H9 (cell line): ENCODE results near the gene GRIN2B. TPM values are rescaled to one million over a fixed set of nuclear protein-coding genes. Genes with fewer than 3 reads are reported as not detected.
A peak's percentile ranks its signal among the peaks of the same experiment; 100 is the strongest.

ENCODE experiments used
- DNase-seq: peaks from one replicate; pipeline ENCODE4 v3.0.0-alpha.2; 2017
- H2AFZ ChIP-seq: one replicate; pipeline ENCODE4 v1.6.1; 2013; ENCODE audit warnings: mild to moderate bottlenecking, low read length, control low read depth, moderate library complexity
- H2AK5ac ChIP-seq: 2 replicates; pipeline ENCODE4 v1.6.1; 2013; ENCODE audit warnings: low read length, control low read depth, mixed read lengths; ENCODE audit not compliant: insufficient read length
- H2BK120ac ChIP-seq: one replicate; pipeline ENCODE4 v1.6.1; 2013; ENCODE audit warnings: low read depth, mild to moderate bottlenecking, low read length, control low read depth, inconsistent platforms; ENCODE audit not compliant: poor library complexity, severe bottlenecking
- H2BK12ac ChIP-seq: 2 replicates; pipeline ENCODE4 v1.6.1; 2013; ENCODE audit warnings: low read length, control low read depth, mixed read lengths, low read depth; ENCODE audit not compliant: insufficient read length
- H2BK15ac ChIP-seq: 2 replicates; pipeline ENCODE4 v1.6.1; 2013; ENCODE audit warnings: low read depth, low read length, control low read depth
- H2BK20ac ChIP-seq: one replicate; pipeline ENCODE4 v1.6.1; 2013; ENCODE audit warnings: low read depth, mild to moderate bottlenecking, low read length, control low read depth, inconsistent platforms; ENCODE audit not compliant: poor library complexity, severe bottlenecking
- H2BK5ac ChIP-seq: 2 replicates; pipeline ENCODE4 v1.6.1; 2013; ENCODE audit warnings: low read length, control low read depth, mixed read lengths; ENCODE audit not compliant: insufficient read length
- H3K14ac ChIP-seq: 2 replicates; pipeline ENCODE4 v1.6.1; 2013; ENCODE audit warnings: low read length, control low read depth; ENCODE audit not compliant: insufficient read depth
- H3K18ac ChIP-seq: 2 replicates; pipeline ENCODE4 v1.6.1; 2013; ENCODE audit warnings: low read depth, mild to moderate bottlenecking, mixed read lengths, low read length, control low read depth; ENCODE audit not compliant: insufficient read length
- H3K23ac ChIP-seq: 2 replicates; pipeline ENCODE4 v1.6.1; 2013; ENCODE audit warnings: low read length, control low read depth, mixed read lengths, low read depth; ENCODE audit not compliant: insufficient read length
- H3K23me2 ChIP-seq: 2 replicates; pipeline ENCODE4 v1.6.1; 2013; ENCODE audit warnings: low read depth, mild to moderate bottlenecking, mixed read lengths, low read length, control low read depth; ENCODE audit not compliant: insufficient read length, poor library complexity, severe bottlenecking
- H3K27ac ChIP-seq: 2 replicates; pipeline ENCODE4 v1.5.1; 2013; ENCODE audit warnings: low read length, control low read depth, mixed read lengths, low read depth; ENCODE audit not compliant: insufficient read length
- H3K27me3 ChIP-seq: 2 replicates; pipeline ENCODE4 v1.6.1; 2013; ENCODE audit warnings: low read length, control low read depth, inconsistent platforms; ENCODE audit not compliant: insufficient read depth
- H3K4ac ChIP-seq: 2 replicates; pipeline ENCODE4 v1.6.1; 2013; ENCODE audit warnings: low read depth, mild to moderate bottlenecking, control low read depth, inconsistent platforms, low read length, moderate library complexity
- H3K4me1 ChIP-seq: 2 replicates; pipeline ENCODE4 v1.6.1; 2013; ENCODE audit warnings: low read length, control low read depth, inconsistent platforms; ENCODE audit not compliant: insufficient read depth
- H3K4me2 ChIP-seq: 2 replicates; pipeline ENCODE4 v1.6.1; 2013; ENCODE audit warnings: low read length, control low read depth, mixed read lengths; ENCODE audit not compliant: insufficient read length, insufficient read depth
- H3K56ac ChIP-seq: 2 replicates; pipeline ENCODE4 v1.6.1; 2013; ENCODE audit warnings: low read depth, mild to moderate bottlenecking, mixed read lengths, low read length, control low read depth; ENCODE audit not compliant: insufficient read length
- H3K79me1 ChIP-seq: 2 replicates; pipeline ENCODE4 v1.6.1; 2013; ENCODE audit warnings: low read depth, mild to moderate bottlenecking, moderate library complexity, low read length, control low read depth, inconsistent platforms; ENCODE audit not compliant: insufficient read depth, poor library complexity, severe bottlenecking
- H3K79me2 ChIP-seq: 2 replicates; pipeline ENCODE4 v1.6.1; 2013; ENCODE audit warnings: low read length, control low read depth, inconsistent platforms; ENCODE audit not compliant: insufficient read depth
- H3K9ac ChIP-seq: 2 replicates; pipeline ENCODE4 v1.6.1; 2013; ENCODE audit warnings: low read length, control low read depth, mixed read lengths; ENCODE audit not compliant: insufficient read length; ENCODE audit errors: extremely low read depth
- H3K9me3 ChIP-seq: one replicate; pipeline ENCODE4 v1.6.1; 2013; ENCODE audit warnings: low read depth, low read length, inconsistent platforms; ENCODE audit not compliant: control insufficient read depth
- H3T11ph ChIP-seq: one replicate; pipeline ENCODE4 v1.6.1; 2013; ENCODE audit warnings: mild to moderate bottlenecking, low read length, control low read depth, inconsistent platforms
- H4K20me1 ChIP-seq: one replicate; pipeline ENCODE4 v1.6.1; 2013; ENCODE audit not compliant: control insufficient read depth, insufficient read length, insufficient read depth
- H4K5ac ChIP-seq: 2 replicates; pipeline ENCODE4 v1.6.1; 2013; ENCODE audit warnings: low read depth, mild to moderate bottlenecking, mixed read lengths, low read length, control low read depth; ENCODE audit not compliant: insufficient read length
- H4K8ac ChIP-seq: replicated peaks from 2 replicates; pipeline ENCODE4 v1.6.1; 2013; ENCODE audit warnings: low read length, control low read depth, mixed read lengths, low read depth; ENCODE audit not compliant: insufficient read length
- H4K91ac ChIP-seq: 2 replicates; pipeline ENCODE4 v1.6.1; 2013; ENCODE audit warnings: low read depth, mild to moderate bottlenecking, moderate library complexity, mixed read lengths, low read length, control low read depth; ENCODE audit not compliant: insufficient read length
- H3K27ac Mint-ChIP-seq, 3 experiments: 2 replicates in 2 of 3; 3 replicates in 1 of 3; pipeline ENCODE4 v1.8.0; 2020 to 2021; ENCODE audit warnings: mixed read lengths in 3 of 3, mild to moderate bottlenecking in 1 of 3, moderate library complexity in 1 of 3
- H3K27me3 Mint-ChIP-seq: 2 replicates; pipeline ENCODE4 v1.8.0; 2021; ENCODE audit warnings: low read depth, mild to moderate bottlenecking, moderate library complexity, mixed read lengths
- H3K36me3 Mint-ChIP-seq, 3 experiments: 2 replicates in 2 of 3; 3 replicates in 1 of 3; pipeline ENCODE4 v1.8.0; 2020 to 2021; ENCODE audit warnings: low read depth in 3 of 3, mixed read lengths in 3 of 3; ENCODE audit not compliant: insufficient read depth in 1 of 3
- H3K4me1 Mint-ChIP-seq, 2 experiments: 2 replicates each; pipeline ENCODE4 v1.8.0; 2020; ENCODE audit warnings: mixed read lengths in 2 of 2
- H3K4me3 Mint-ChIP-seq, 2 experiments: 2 replicates in 1 of 2; 3 replicates in 1 of 2; pipeline ENCODE4 v1.8.0; 2020 to 2021; ENCODE audit warnings: mild to moderate bottlenecking in 2 of 2, mixed read lengths in 2 of 2, moderate library complexity in 1 of 2
- H3K9me3 Mint-ChIP-seq, 2 experiments: 2 replicates in 1 of 2; 3 replicates in 1 of 2; pipeline ENCODE4 v1.8.0; 2020; ENCODE audit warnings: mild to moderate bottlenecking in 2 of 2, mixed read lengths in 2 of 2, moderate library complexity in 1 of 2
- CTCF ChIP-seq: fragments of 200-600 bp; sonication (generic); conservative IDR thresholded peaks from 3 replicates; pipeline ENCODE4 v1.8.0; 2021; ENCODE audit warnings: antibody characterized with exemption, mild to moderate bottlenecking
- WGBS: extraction: QIAGEN DNeasy Blood & Tissue Kit; methylation state at CpG from one replicate; pipeline ENCODE4 v1.1.7; 2013; ENCODE audit warnings: missing lambda C conversion rate, low lambda C conversion rate, mixed read lengths; ENCODE audit not compliant: insufficient read length; ENCODE audit errors: extremely low coverage; 5-methylcytosine and 5-hydroxymethylcytosine counted together
- total RNA-seq: library from RNA; stranded (reverse); gene quantifications from 2 replicates; pipeline ENCODE4 v1.2.1, GENCODE V29; 2021

The GRIN2B gene
- total RNA-seq, 1 experiment from 2014 or later: 0.13 TPM

DNA sequence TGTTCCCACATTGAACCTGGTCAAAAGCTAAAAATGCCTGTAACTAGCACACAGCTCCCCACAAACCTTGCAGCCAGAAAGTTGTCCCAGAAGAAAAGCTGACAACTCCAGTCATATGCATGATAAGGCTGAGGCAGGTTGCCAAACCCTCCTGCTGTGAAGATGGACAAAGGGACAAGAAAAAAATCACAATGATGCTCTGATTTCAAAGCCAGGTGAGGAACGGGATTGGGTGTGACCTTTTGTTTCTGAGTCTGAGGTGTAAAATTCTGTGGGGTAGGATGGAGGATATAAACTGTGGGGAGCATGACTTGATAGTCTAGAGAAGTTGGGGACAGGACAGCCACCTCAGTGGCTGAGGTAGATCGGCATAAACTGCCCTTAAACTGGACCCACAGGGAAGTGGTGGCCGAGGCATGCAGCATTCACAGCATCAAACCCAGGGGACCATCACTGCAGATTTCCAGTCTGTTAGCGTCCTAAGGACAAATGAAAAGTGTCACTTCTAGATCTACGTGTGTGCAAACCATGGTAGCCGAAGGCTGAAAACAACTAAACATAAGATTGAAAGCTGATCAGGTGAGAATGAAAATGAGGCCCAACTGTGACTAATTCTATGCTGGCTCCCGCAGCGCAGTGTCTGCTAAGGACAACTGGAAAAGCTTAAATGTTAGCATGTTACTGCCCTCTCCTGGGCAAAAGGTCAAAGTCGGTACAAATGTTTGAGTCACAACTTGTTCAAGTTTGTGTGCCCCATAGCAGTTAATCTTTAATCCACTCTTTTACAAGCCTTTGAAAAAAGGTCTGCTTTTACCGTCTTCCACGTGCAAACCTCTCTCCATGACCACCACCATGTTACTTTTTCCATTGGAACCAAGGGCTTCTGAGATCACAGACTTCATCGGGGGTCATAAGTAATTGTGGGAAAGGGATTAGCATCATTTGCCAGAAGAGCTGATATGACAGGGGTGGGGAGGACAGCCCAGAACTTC is 39.8 kb downstream of the GRIN2B start:
- no CpG with 5 or more reads among the region's 12 CpGs for WGBS
- no peaks in the 10 kb centered on the region for H3K9me3 ChIP-seq
- peak; percentile 82 for TF ChIP-seq CTCF
- H3K4ac ChIP-seq: no peak overlapping the region
- no peaks in the 10 kb centered on the region for H3K23me2 ChIP-seq
- H4K20me1 ChIP-seq: peaks cover 2% of the 10 kb centered on the region
- peaks cover 2% of the 10 kb centered on the region; the same call in 1 of the 2 replicates for H3K4me1 ChIP-seq
- Mint-ChIP-seq H3K9me3 (peaks cover 13 to 15% of the 10 kb centered on the region in 2 experiments; a peak in 4 of 5 replicates), H3K27me3 (peaks cover 18% of the 10 kb centered on the region), H3K4me1 (peaks cover 41% of the 10 kb centered on the region in 2 experiments), H3K4me3 (peak overlapping the region; percentile 31 to 33), H3K36me3 (peaks cover 0 to 10% (median 10%) of the 10 kb centered on the region in 3 experiments; a peak in 5 of 7 replicates), H3K27ac (peak overlapping the region; percentile 27 to 66 (median 63))
- H2BK5ac ChIP-seq: no peak overlapping the region
- H3K14ac ChIP-seq: no peak overlapping the region
- H3K27ac ChIP-seq: no peak overlapping the region
- H3K27me3 ChIP-seq: no peaks in the 10 kb centered on the region
- no peak overlapping the region for H2BK12ac ChIP-seq
- H3K4me2 ChIP-seq: peak overlapping the region; percentile 76
- H4K5ac ChIP-seq: no peak overlapping the region
- no peak overlapping the region for H3K18ac ChIP-seq
- no peak overlapping the region for H3K23ac ChIP-seq
- no peak overlapping the region for H2BK15ac ChIP-seq
- DNase-seq: peak; percentile 80
- H2AFZ ChIP-seq: no peak overlapping the region
- peak overlapping the region; percentile 1 for H3K9ac ChIP-seq
- no peak overlapping the region for H3K56ac ChIP-seq
- H2BK120ac ChIP-seq: no peak overlapping the region
- H4K91ac ChIP-seq: no peak overlapping the region
- no peak overlapping the region for H4K8ac ChIP-seq
- no peaks in the 10 kb centered on the region for H3K79me1 ChIP-seq
- no peak overlapping the region for H3T11ph ChIP-seq
- no peak overlapping the region for H2BK20ac ChIP-seq
- H2AK5ac ChIP-seq: no peak overlapping the region
- no peaks in the 10 kb centered on the region for H3K79me2 ChIP-seq
